GM18505 (cell line): Measurements from ENCODE around the gene KPNA3.
"Not testable (repeated sequence)": the region's sequence is repeated elsewhere in the genome, so short reads cannot be mapped to it uniquely, and the experiment has no call there.

Experiments used
- ATAC-seq: cut with Tn5 transposase; IDR thresholded peaks from one replicate; pipeline ENCODE4 v1.9.1; 2021; ENCODE audit not compliant: unreplicated experiment
- POLR2A ChIP-seq: IDR thresholded peaks from 4 replicates; pipeline ENCODE4 v1.6.1; 2011; ENCODE audit warnings: borderline replicate concordance; ENCODE audit not compliant: insufficient read depth, insufficient read length; ENCODE audit errors: extremely low read depth

The KPNA3 gene

GRCh38 chr13:49760558-49760957 lies 31.9 kb downstream of the KPNA3 start:
- ATAC-seq = no peak
- no peak for TF ChIP-seq POLR2A

- no peak for ATAC-seq
- no peak for TF ChIP-seq POLR2A
These were observed 33.0 kb downstream of the KPNA3 start for GRCh38 chr13:49759503-49759902.

- TF ChIP-seq POLR2A = no peak
- ATAC-seq = no peak
These were observed 36.2 kb downstream of the KPNA3 start for GRCh38 chr13:49756263-49756662.

- no peak for TF ChIP-seq POLR2A
- ATAC-seq = no peak
These were observed 38.3 kb downstream of the KPNA3 start for GRCh38 chr13:49754146-49754545.

GRCh38 chr13:49749848-49750247 lies 42.6 kb downstream of the KPNA3 start:
- no peak for TF ChIP-seq POLR2A
- no peak for ATAC-seq

GRCh38 chr13:49746111-49746510 lies 46.4 kb downstream of the KPNA3 start:
- TF ChIP-seq POLR2A = no peak
- ATAC-seq = no peak

GRCh38 chr13:49740870-49741269 lies 51.6 kb downstream of the KPNA3 start:
- TF ChIP-seq POLR2A = no peak
- ATAC-seq = no peak

GRCh38 chr13:49739498-49740187 lies 52.8 kb downstream of the KPNA3 start:
- ATAC-seq = no peak

GRCh38 chr13:49733181-49733951 lies 59.1 kb downstream of the KPNA3 start:
- no peak for TF ChIP-seq POLR2A
- no peak for ATAC-seq

More at GRCh38 chr13:49739498-49740187, 52.8 kb downstream of the KPNA3 start:
- TF ChIP-seq POLR2A = no peak

GRCh38 chr13:49731766-49732165 lies 60.7 kb downstream of the KPNA3 start:
- no peak for ATAC-seq
- TF ChIP-seq POLR2A = no peak

GRCh38 chr13:49716615-49717014 lies 75.9 kb downstream of the KPNA3 start:
- no peak for TF ChIP-seq POLR2A
- ATAC-seq = no peak

GRCh38 chr13:49714757-49715156 lies 77.7 kb downstream of the KPNA3 start:
- no peak for TF ChIP-seq POLR2A
- ATAC-seq = no peak

- no peak for TF ChIP-seq POLR2A
- no peak for ATAC-seq
These were observed 81.1 kb downstream of the KPNA3 start for GRCh38 chr13:49711218-49711863.

- not testable (repeated sequence) for ATAC-seq
These were observed 88.2 kb downstream of the KPNA3 start for GRCh38 chr13:49704264-49704663.
